Measurements from ENCODE around the gene ZNF76. TPM values are rescaled to one million over a fixed set of nuclear protein-coding genes. Genes with fewer than 3 reads are reported as not detected.

Gene ZNF76
- total and polyA plus RNA-seq, 2 of the 8 experiments (the other 6 are each of a cell fraction or from before 2014, with no cell fraction given), result 17.9 to 23.9 TPM

DNA sequence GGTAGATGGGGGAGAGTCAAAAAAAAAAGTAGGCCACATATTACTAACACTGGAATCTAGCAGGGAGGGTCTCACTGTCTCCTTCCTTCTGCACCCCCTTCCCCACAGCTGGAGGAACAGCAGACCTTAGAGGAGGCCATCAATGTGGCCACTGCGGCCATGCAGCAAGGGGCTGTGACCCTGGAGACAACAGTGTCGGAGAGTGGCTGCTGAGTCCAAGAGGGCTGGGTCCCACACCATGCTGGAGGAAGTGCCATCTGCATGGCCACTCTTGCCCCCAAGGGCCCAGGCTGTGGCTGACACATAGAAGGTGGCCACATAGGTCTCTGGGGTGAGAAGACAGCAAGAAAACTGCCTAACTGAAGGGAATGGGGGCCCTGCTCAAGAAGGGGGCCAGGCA lies 35.5 kb downstream of the ZNF76 start:
- H4K8ac ChIP-seq (ENCODE audit: extremely low read depth, insufficient read depth, low read length), result no peak overlapping the region
- H2BK120ac ChIP-seq (replicated peaks; ENCODE audit: low read depth, low read length), result no peak overlapping the region
- H3K36me3 ChIP-seq (ENCODE audit: control insufficient read depth in 2 of 4, insufficient read depth in 4 of 4, low read length in 3 of 4), result peaks cover 2 to 5% (median 3%) of the 10 kb centered on the region in 4 experiments; a peak in 5 of 8 replicates
- H2BK12ac ChIP-seq (ENCODE audit: low read depth, low read length), result no peak overlapping the region
- H3K79me2 ChIP-seq (ENCODE audit: control insufficient read depth in 1 of 2, insufficient read depth in 2 of 2, low read length in 2 of 2), result no peaks in the 10 kb centered on the region
- peaks cover 0 to 10% (median 7%) of the 10 kb centered on the region in 4 experiments; a peak in 6 of 7 replicates for H3K4me1 ChIP-seq (replicated peaks in 1 of 4; ENCODE audit: control insufficient read depth in 3 of 4, insufficient read depth in 4 of 4, low read length in 3 of 4)
- DNase-seq (ENCODE audit: low read depth in 1 of 2, low spot score in 2 of 2) (no peak), FAIRE-seq (no peak)
- H3K23ac ChIP-seq (ENCODE audit: insufficient read length), result no peak overlapping the region
- H3K9me3 ChIP-seq (ENCODE audit: insufficient read depth in 2 of 2, low read depth in 1 of 2, low read length in 1 of 2), result no peaks in the 10 kb centered on the region
- H4K5ac ChIP-seq (ENCODE audit: insufficient read length, low read depth, low read length), result no peak overlapping the region
- H3K56ac ChIP-seq (replicated peaks; ENCODE audit: insufficient read length, low read depth, low read length), result no peak overlapping the region
- H4K91ac ChIP-seq (replicated peaks; ENCODE audit: insufficient read length, low read length), result no peak overlapping the region
- no peak overlapping the region for H2BK5ac ChIP-seq (ENCODE audit: low read depth, low read length)
- H2AFZ ChIP-seq (ENCODE audit: low read length), result no peak overlapping the region
- H2AK5ac ChIP-seq (ENCODE audit: low read depth, low read length), result no peak overlapping the region
- ChIA-PET CTCF (ENCODE audit: partially characterized antibody) (interaction anchor here (0.6 to 20.6 kb wide), 14 partner anchors 11 to 1473 kb away, joined by 3 to 358 read pairs (median 11); partner anchors contain the start of genes FANCE, PPARD and RPL10A), POLR2A (ENCODE audit: partially characterized antibody) (interaction anchor here (0.7 to 2.9 kb wide), 4 partner anchors 15 to 183 kb away, joined by 3 to 14 read pairs (median 3); partner anchors contain the start of gene RPL10A)
- H4K20me1 ChIP-seq (replicated peaks in 1 of 2; ENCODE audit: control insufficient read depth in 1 of 2, insufficient read depth in 2 of 2, low read length in 2 of 2), result no peaks in the 10 kb centered on the region
- H2BK15ac ChIP-seq (ENCODE audit: low read length), result no peak overlapping the region
- no peak overlapping the region for H2BK20ac ChIP-seq (ENCODE audit: low read length)
- H3K23me2 ChIP-seq (ENCODE audit: low read depth, low read length), result no peaks in the 10 kb centered on the region; the same call in 1 of the 2 replicates
- H3K4me3 ChIP-seq (ENCODE audit: extremely low read depth in 1 of 4, insufficient read depth in 2 of 4, low read depth in 3 of 4, low read length in 4 of 4), result no peak overlapping the region
- no peak overlapping the region for H3K9ac ChIP-seq (replicated peaks in 1 of 4; ENCODE audit: extremely low read depth in 1 of 4, low read depth in 3 of 4, low read length in 3 of 4)
- H3K18ac ChIP-seq (ENCODE audit: extremely low read depth, low read length), result no peak overlapping the region
- no peak overlapping the region for H3K4ac ChIP-seq (replicated peaks; ENCODE audit: insufficient read length, low read depth, low read length)
- no peak overlapping the region for H3K4me2 ChIP-seq (ENCODE audit: insufficient read depth in 1 of 2, low read depth in 2 of 2, low read length in 2 of 2)
- H3K14ac ChIP-seq (ENCODE audit: insufficient read length), result no peak overlapping the region
- H3K79me1 ChIP-seq (ENCODE audit: low read depth, low read length), result no peaks in the 10 kb centered on the region
- WGBS, 2 experiments (ENCODE audit: extremely low coverage in 1 of 2, insufficient coverage in 1 of 2, insufficient read length in 1 of 2, insufficient replicate concordance in 2 of 2, low coverage in 1 of 2, low lambda C conversion rate in 2 of 2, missing lambda C conversion rate in 1 of 2), result 100% methylated on average over 2 of the region's 2 CpGs; no CpG with 5 or more reads in 1 of the 2 experiments
- H3K27me3 ChIP-seq (replicated peaks in 1 of 4; ENCODE audit: control insufficient read depth in 3 of 4, extremely low read depth in 1 of 4, insufficient read depth in 3 of 4, low read length in 3 of 4), result no peaks in the 10 kb centered on the region
- H3K27ac ChIP-seq (ENCODE audit: low read depth, low read length), result no peak overlapping the region
- TF ChIP-seq SP4 (IDR thresholded peaks at IDR 0.05; ENCODE audit: low read length), result no peak
- TF ChIP-seq CREB1 (IDR thresholded peaks at IDR 0.05), result no peak
- TF ChIP-seq NANOG (IDR thresholded peaks at IDR 0.05; ENCODE audit: insufficient read depth, low read depth, low read length, poor library complexity, severe bottlenecking), result no peak
- no peak for TF ChIP-seq SIRT6 (IDR thresholded peaks at IDR 0.05; ENCODE audit: low read length)
- no peak for TF ChIP-seq TBP (IDR thresholded peaks at IDR 0.05; ENCODE audit: low read depth, low read length)
- no peak for TF ChIP-seq CBX5 (IDR thresholded peaks at IDR 0.05; ENCODE audit: low read depth, low read length)
- TF ChIP-seq, protein P1, sequence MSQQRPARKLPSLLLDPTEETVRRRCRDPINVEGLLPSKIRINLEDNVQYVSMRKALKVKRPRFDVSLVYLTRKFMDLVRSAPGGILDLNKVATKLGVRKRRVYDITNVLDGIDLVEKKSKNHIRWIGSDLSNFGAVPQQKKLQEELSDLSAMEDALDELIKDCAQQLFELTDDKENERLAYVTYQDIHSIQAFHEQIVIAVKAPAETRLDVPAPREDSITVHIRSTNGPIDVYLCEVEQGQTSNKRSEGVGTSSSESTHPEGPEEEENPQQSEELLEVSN (IDR thresholded peaks at IDR 0.05), result no peak
- TF ChIP-seq JUN (IDR thresholded peaks at IDR 0.05; ENCODE audit: low read depth, low read length), result no peak
- TF ChIP-seq SIX5 (IDR thresholded peaks at IDR 0.05; ENCODE audit: low read depth, low read length), result no peak
- no peak for TF ChIP-seq CHD1 (IDR thresholded peaks at IDR 0.05; ENCODE audit: low read depth, low read length)
- no peak for TF ChIP-seq EGR1 (IDR thresholded peaks at IDR 0.05; ENCODE audit: borderline replicate concordance, low read depth, low read length)
- TF ChIP-seq TAF1 (IDR thresholded peaks at IDR 0.05; ENCODE audit: low read depth, low read length), result no peak
- no peak for TF ChIP-seq CHD2 (IDR thresholded peaks at IDR 0.05; ENCODE audit: low read length)
- no peak for TF ChIP-seq POLR2A (IDR thresholded peaks at IDR 0.05; ENCODE audit: control extremely low read depth in 1 of 2, low read depth in 2 of 2, low read length in 2 of 2)
- TF ChIP-seq MAFK (IDR thresholded peaks at IDR 0.05; ENCODE audit: low read depth, low read length), result no peak
- TF ChIP-seq GTF2F1 (IDR thresholded peaks at IDR 0.05; ENCODE audit: borderline replicate concordance, low read depth, low read length), result no peak
